ENCODE results near the gene TIGD3. TPM values are rescaled to one million over a fixed set of nuclear protein-coding genes. Genes with fewer than 3 reads are reported as not detected.

Gene TIGD3
- total and polyA plus RNA-seq, 2 of the 13 experiments (the other 11 are each of a cell fraction or from before 2014, with no cell fraction given): 0.49 to 4.9 TPM

DNA sequence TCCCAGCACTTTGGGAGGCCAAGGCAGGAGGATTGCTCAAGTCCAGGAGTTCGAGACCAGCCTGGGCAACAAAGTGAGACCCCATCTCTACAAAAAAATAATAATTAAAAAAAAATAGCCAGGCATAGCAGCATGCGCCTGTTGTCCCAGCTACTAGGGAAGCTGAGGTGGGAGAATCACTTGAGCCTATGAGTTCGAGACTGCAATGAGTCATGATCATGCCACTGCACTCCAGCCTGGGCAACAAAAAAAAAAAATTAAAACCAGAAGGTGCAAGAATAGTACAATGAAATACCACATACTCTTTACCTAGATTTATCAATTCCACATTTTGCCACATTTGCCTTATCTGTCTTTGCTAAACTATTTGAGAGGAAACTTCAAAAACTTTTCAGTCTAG, 12.7 kb upstream of the TIGD3 start:
- H3K27me3 ChIP-seq (ENCODE audit: control insufficient read depth in 1 of 2, insufficient read depth in 2 of 2, low read length in 2 of 2): no peaks in the 10 kb centered on the region
- H3K79me2 ChIP-seq (ENCODE audit: insufficient read depth, low read length): peaks cover 26% of the 10 kb centered on the region
- FAIRE-seq (no peak), DNase-seq (ENCODE audit: low spot score) (no peak), ATAC-seq (no peak)
- H3K9ac ChIP-seq (ENCODE audit: insufficient read depth, low read depth, low read length): no peak overlapping the region
- no peak overlapping the region for H3K27ac ChIP-seq (ENCODE audit: extremely low read length, insufficient read depth, low read length)
- 98% methylated on average over 3 of the region's 3 CpGs for WGBS (ENCODE audit: low lambda C conversion rate)
- no peaks in the 10 kb centered on the region for H3K9me3 ChIP-seq (ENCODE audit: low read length)
- intact Hi-C loops (cut with micrococcal nuclease; ENCODE audit: unreplicated experiment) (no loop called here), in situ Hi-C loops (cut with HindIII; ENCODE audit: extremely low pct_ligation_motif_present, low pct_unique_long_range_greater_than_20kb) (no loop called here)
- H3K36me3 ChIP-seq (replicated peaks in 1 of 2; ENCODE audit: control insufficient read depth in 1 of 2, insufficient read depth in 2 of 2, low read length in 2 of 2): peaks cover 41 to 71% of the 10 kb centered on the region in 2 experiments
- ChIA-PET CTCF (ENCODE audit: low intra/inter-chr PET ratio, low total read pairs) (no interaction called here), POLR2A (interaction anchor here (1.0 kb wide), 1 partner anchor 8 kb away, joined by 3 read pairs; the partner anchor contains the start of gene DPF2)
- H2AFZ ChIP-seq (ENCODE audit: low read length): no peak overlapping the region
- H4K20me1 ChIP-seq (ENCODE audit: insufficient read depth, low read length): no peaks in the 10 kb centered on the region
- no peak overlapping the region for H3K4me3 ChIP-seq (replicated peaks in 1 of 3; ENCODE audit: insufficient read depth in 1 of 3, low read depth in 2 of 3, low read length in 3 of 3)
- no peak overlapping the region for H3K4me2 ChIP-seq (ENCODE audit: low read depth, low read length)
- TF ChIP-seq NKX3-1 (CRISPR knock-in tag; IDR thresholded peaks at IDR 0.05): no peak
- TF ChIP-seq MBD4 (IDR thresholded peaks at IDR 0.05; ENCODE audit: borderline replicate concordance, low read length): no peak
- TF ChIP-seq GZF1 (CRISPR knock-in tag; IDR thresholded peaks at IDR 0.05): no peak
- TF ChIP-seq, protein P1, sequence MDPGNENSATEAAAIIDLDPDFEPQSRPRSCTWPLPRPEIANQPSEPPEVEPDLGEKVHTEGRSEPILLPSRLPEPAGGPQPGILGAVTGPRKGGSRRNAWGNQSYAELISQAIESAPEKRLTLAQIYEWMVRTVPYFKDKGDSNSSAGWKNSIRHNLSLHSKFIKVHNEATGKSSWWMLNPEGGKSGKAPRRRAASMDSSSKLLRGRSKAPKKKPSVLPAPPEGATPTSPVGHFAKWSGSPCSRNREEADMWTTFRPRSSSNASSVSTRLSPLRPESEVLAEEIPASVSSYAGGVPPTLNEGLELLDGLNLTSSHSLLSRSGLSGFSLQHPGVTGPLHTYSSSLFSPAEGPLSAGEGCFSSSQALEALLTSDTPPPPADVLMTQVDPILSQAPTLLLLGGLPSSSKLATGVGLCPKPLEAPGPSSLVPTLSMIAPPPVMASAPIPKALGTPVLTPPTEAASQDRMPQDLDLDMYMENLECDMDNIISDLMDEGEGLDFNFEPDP (CRISPR knock-in tag; conservative IDR thresholded peaks at IDR 0.05): no peak
- TF ChIP-seq ZBTB7B (CRISPR knock-in tag; IDR thresholded peaks at IDR 0.05): no peak
- no peaks in the 10 kb centered on the region for H3K4me1 ChIP-seq (ENCODE audit: insufficient read depth, low read length)
- BruUV-seq (replicated peaks): no TSS peak

DNA sequence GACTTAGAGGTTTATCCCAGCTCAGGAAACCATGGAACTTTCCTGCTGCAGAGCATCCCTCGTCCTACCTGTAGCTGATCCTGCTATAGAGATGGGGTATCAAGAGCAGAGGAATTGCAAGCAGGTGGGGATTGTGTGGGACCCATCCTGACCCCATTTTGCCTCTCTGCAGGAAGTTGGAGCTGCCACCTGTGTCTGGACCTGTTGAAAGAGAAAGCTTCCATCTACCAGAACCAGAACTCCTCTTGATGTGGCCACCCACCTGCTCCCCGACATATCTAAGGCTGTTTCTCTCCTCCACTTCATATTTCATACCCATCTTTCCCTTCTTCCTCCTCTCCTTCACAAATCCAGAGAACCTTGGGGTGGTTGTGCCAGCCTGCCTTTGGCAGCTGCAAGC, 3.0 kb upstream of the TIGD3 start:
- CTCF ChIA-PET (ENCODE audit: low intra/inter-chr PET ratio, low total read pairs): no interaction called here

More for the DNA sequence above, 3.0 kb upstream of the TIGD3 start:
- WGBS (ENCODE audit: low lambda C conversion rate): 94% methylated on average over 2 of the region's 2 CpGs
- Histone ChIP-seq H3K9ac (ENCODE audit: insufficient read depth, low read depth, low read length) (no peak overlapping the region), H4K20me1 (ENCODE audit: insufficient read depth, low read length) (no peaks in the 10 kb centered on the region), H3K27me3 (ENCODE audit: control insufficient read depth in 1 of 2, insufficient read depth in 2 of 2, low read length in 2 of 2) (no peaks in the 10 kb centered on the region), H3K9me3 (ENCODE audit: low read length) (no peaks in the 10 kb centered on the region), H3K79me2 (ENCODE audit: insufficient read depth, low read length) (no peaks in the 10 kb centered on the region), H3K27ac (ENCODE audit: extremely low read length, insufficient read depth, low read length) (no peak overlapping the region), H3K4me3 (replicated peaks in 1 of 3; ENCODE audit: insufficient read depth in 1 of 3, low read depth in 2 of 3, low read length in 3 of 3) (no peak overlapping the region), H3K4me2 (ENCODE audit: low read depth, low read length) (no peak overlapping the region), H3K36me3 (replicated peaks in 1 of 2; ENCODE audit: control insufficient read depth in 1 of 2, insufficient read depth in 2 of 2, low read length in 2 of 2) (peaks cover 16 to 38% of the 10 kb centered on the region in 2 experiments; a peak in 3 of 5 replicates), H3K4me1 (ENCODE audit: insufficient read depth, low read length) (peaks cover 15% of the 10 kb centered on the region), H2AFZ (ENCODE audit: low read length) (no peak overlapping the region)
- no TSS peak for BruUV-seq (replicated peaks)
- no peak for ATAC-seq
- in situ Hi-C loops (cut with HindIII; ENCODE audit: extremely low pct_ligation_motif_present, low pct_unique_long_range_greater_than_20kb): no loop called here
- intact Hi-C loops (cut with micrococcal nuclease; ENCODE audit: unreplicated experiment): no loop called here
- no peak for DNase-seq (ENCODE audit: low spot score)
- TF ChIP-seq ZNF224 (CRISPR knock-in tag; IDR thresholded peaks at IDR 0.05): no peak
- TF ChIP-seq, protein P2, sequence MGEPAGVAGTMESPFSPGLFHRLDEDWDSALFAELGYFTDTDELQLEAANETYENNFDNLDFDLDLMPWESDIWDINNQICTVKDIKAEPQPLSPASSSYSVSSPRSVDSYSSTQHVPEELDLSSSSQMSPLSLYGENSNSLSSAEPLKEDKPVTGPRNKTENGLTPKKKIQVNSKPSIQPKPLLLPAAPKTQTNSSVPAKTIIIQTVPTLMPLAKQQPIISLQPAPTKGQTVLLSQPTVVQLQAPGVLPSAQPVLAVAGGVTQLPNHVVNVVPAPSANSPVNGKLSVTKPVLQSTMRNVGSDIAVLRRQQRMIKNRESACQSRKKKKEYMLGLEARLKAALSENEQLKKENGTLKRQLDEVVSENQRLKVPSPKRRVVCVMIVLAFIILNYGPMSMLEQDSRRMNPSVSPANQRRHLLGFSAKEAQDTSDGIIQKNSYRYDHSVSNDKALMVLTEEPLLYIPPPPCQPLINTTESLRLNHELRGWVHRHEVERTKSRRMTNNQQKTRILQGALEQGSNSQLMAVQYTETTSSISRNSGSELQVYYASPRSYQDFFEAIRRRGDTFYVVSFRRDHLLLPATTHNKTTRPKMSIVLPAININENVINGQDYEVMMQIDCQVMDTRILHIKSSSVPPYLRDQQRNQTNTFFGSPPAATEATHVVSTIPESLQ (CRISPR knock-in tag; conservative IDR thresholded peaks at IDR 0.05): no peak
- FAIRE-seq: no peak
- POLR2A ChIA-PET: interaction anchor here (1.0 to 2.2 kb wide), 3 partner anchors 14 to 90 kb away, joined by 3 to 13 read pairs (median 7); partner anchors contain the start of genes DPF2 and POLA2
